PFSK-1 (cell line): ENCODE results near the gene YWHAH. TPM values are rescaled to one million over a fixed set of nuclear protein-coding genes. Genes with fewer than 3 reads are reported as not detected.

ENCODE experiments used
- FOXP2 ChIP-seq: optimal IDR thresholded peaks from 2 replicates; pipeline ENCODE3; 2011; ENCODE audit warnings: borderline replicate concordance, control low read depth, inconsistent platforms; ENCODE audit not compliant: insufficient read depth; ENCODE audit errors: extremely low read length, extremely low read depth
- POLR2AphosphoS5 ChIP-seq: IDR thresholded peaks from 2 replicates; pipeline ENCODE4 v1.6.1; 2012; ENCODE audit warnings: low read depth, mild to moderate bottlenecking, control low read depth, low read length, moderate library complexity
- REST ChIP-seq, 2 experiments: IDR thresholded peaks; 2 replicates each; pipeline versions ENCODE4 v1.6.1 to v1.8.0; 2011 to 2012; ENCODE audit warnings: low read depth in 2 of 2, low read length in 2 of 2, control low read depth in 1 of 2, inconsistent platforms in 1 of 2, mild to moderate bottlenecking in 1 of 2, moderate library complexity in 1 of 2; ENCODE audit not compliant: insufficient read depth in 1 of 2
- SIN3A ChIP-seq: IDR thresholded peaks from 2 replicates; pipeline ENCODE4 v1.6.1; 2012; ENCODE audit warnings: mild to moderate bottlenecking, low read length, moderate library complexity, borderline replicate concordance; ENCODE audit not compliant: insufficient read depth
- TAF1 ChIP-seq: IDR thresholded peaks from 2 replicates; pipeline ENCODE4 v1.6.1; 2012; ENCODE audit warnings: low read length, control low read depth, borderline replicate concordance; ENCODE audit not compliant: insufficient read depth
- polyA plus RNA-seq: library from polyadenylated mRNA; unstranded; fragments of >200 nt; gene quantifications from one replicate; pipeline ENCODE4 v1.2.1, GENCODE V29; 2012; ENCODE audit warnings: low read depth, missing spikeins; ENCODE audit not compliant: insufficient read length

Gene YWHAH
- polyA plus RNA-seq, result 142 TPM

- TF ChIP-seq FOXP2 (peak; percentile 98), SIN3A (no peak; the same call in 1 of the 2 replicates), REST (IDR thresholded peaks at IDR 0.05; ENCODE audit: insufficient read depth in 1 of 2, low read depth in 2 of 2, low read length in 2 of 2) (no peak), TAF1 (peak; percentile 88), POLR2AphosphoS5 (peak; percentile 69)
Measured at GRCh38 chr22:31943978-31944699, at the start of gene YWHAH. Gene YWHAH, plus strand, starts transcription at chr22:31944535. Its CDS starts 199 bp downstream, at chr22:31944734.

- TF ChIP-seq SIN3A (no peak), REST (IDR thresholded peaks at IDR 0.05; ENCODE audit: insufficient read depth in 1 of 2, low read depth in 2 of 2, low read length in 2 of 2) (no peak), TAF1 (no peak), FOXP2 (no peak), POLR2AphosphoS5 (no peak)
Measured at GRCh38 chr22:31895411-31896123, 48.8 kb upstream of the YWHAH start.

GRCh38 chr22:31896472-31896871 is 47.9 kb upstream of the YWHAH start:
- TF ChIP-seq SIN3A, result no peak
- TF ChIP-seq TAF1, result no peak
- TF ChIP-seq FOXP2, result no peak
- no peak for TF ChIP-seq POLR2AphosphoS5
- TF ChIP-seq REST (IDR thresholded peaks at IDR 0.05; ENCODE audit: insufficient read depth in 1 of 2, low read depth in 2 of 2, low read length in 2 of 2), result no peak

- TF ChIP-seq SIN3A, result no peak
- TF ChIP-seq FOXP2, result no peak
- no peak for TF ChIP-seq POLR2AphosphoS5
- no peak for TF ChIP-seq TAF1
- no peak for TF ChIP-seq REST (IDR thresholded peaks at IDR 0.05; ENCODE audit: insufficient read depth in 1 of 2, low read depth in 2 of 2, low read length in 2 of 2)
Measured at GRCh38 chr22:31897842-31898805, 46.2 kb upstream of the YWHAH start.
